AG08396 (cell line): ENCODE data around the gene MOV10.

Source experiments
- DNase-seq: peaks from one replicate; pipeline ENCODE4 v3.0.0; 2012; ENCODE audit warnings: low spot score, mixed read lengths

MOV10 gene

DNA sequence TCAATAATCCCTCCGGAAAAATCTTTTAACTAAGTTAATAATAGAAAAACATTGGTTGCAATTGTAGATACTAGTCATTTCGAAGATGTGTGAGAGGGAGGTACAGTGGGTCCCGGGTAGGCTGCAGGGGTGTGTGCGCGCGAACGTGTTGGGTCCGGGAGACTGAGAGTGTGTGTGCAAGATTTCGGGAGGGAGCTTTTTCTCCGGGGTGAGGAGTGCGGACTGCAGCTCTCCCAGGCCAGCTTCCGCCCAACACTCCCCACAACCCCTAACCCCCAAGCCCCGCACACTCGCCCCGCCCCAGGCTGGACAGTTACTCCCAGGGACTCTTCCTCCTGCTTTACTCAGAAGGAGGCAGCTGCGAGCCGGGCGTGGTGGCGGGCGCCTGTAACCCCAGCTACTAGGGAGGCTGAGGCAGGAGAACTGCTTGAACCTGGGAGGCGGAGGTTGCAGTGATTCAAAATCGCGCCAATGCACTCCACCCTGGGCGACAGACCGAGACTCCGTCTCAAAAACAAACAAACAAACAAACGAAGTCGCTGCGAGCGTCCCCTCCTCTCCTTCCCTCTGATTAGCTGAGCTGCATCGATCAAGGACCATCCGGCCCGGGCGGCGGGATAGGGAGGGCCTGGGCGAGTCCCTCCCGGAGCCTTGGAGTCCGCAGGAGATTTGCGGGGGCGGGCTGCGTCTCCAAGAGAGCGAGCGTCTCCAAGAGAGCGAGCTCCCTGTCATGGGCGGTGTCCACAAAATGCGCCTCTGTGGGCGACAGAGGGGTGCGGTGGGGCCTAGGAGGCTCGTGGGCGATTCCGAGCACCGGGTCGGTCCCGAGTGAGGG, 68.9 kb downstream of the MOV10 start:
- DNase-seq: peak; percentile 32

GRCh38 chr1:112744009-112744578, 69.6 kb downstream of the MOV10 start:
- peak; percentile 77 for DNase-seq

- no peak for DNase-seq
These were observed 73.9 kb downstream of the MOV10 start for GRCh38 chr1:112748396-112748795.
